H1 (cell line): ENCODE measurements around the gene LSM4. TPM values are rescaled to one million over a fixed set of nuclear protein-coding genes. Genes with fewer than 3 reads are reported as not detected.
A peak's percentile ranks its signal among the peaks of the same experiment; 100 is the strongest.

Experiments used
- ASH2L ChIP-seq: fragments of 200-600, 300-600 bp; sonication (generic); IDR thresholded peaks from one replicate; pipeline ENCODE4 v1.7.1; 2017; ENCODE audit warnings: low read length
- BRCA1 ChIP-seq: IDR thresholded peaks from 2 replicates; pipeline ENCODE4 v1.6.1; 2012; ENCODE audit warnings: low read depth, low read length, improper control_type of control experiment
- CHD1 ChIP-seq: IDR thresholded peaks from 2 replicates; pipeline ENCODE4 v1.6.1; 2012; ENCODE audit warnings: low read depth, low read length, improper control_type of control experiment
- CHD2 ChIP-seq: IDR thresholded peaks from 2 replicates; pipeline ENCODE4 v1.6.1; 2012; ENCODE audit warnings: low read length, improper control_type of control experiment
- CREB1 ChIP-seq: IDR thresholded peaks from 2 replicates; pipeline ENCODE4 v1.6.1; 2012; ENCODE audit warnings: inconsistent platforms
- CTBP2 ChIP-seq: IDR thresholded peaks from 2 replicates; pipeline ENCODE4 v1.7.0; 2011; ENCODE audit warnings: borderline replicate concordance, mild to moderate bottlenecking, moderate library complexity, mixed read lengths, low read length; ENCODE audit not compliant: insufficient read depth, insufficient read length
- EZH2 ChIP-seq: fragments of 200-600 bp; sonication (generic); IDR thresholded peaks from 2 replicates; pipeline ENCODE4 v1.7.1; 2012; ENCODE audit warnings: low read depth, mild to moderate bottlenecking, moderate library complexity, low read length, inconsistent platforms; ENCODE audit not compliant: severe bottlenecking
- GABPA ChIP-seq: IDR thresholded peaks from 2 replicates; pipeline ENCODE4 v1.6.1; 2011; ENCODE audit warnings: mild to moderate bottlenecking, low read length, moderate library complexity, borderline replicate concordance; ENCODE audit not compliant: insufficient read depth
- HDAC2 ChIP-seq, 2 experiments: fragments of 300-600 bp in 1 of 2; sonication (generic) in 1 of 2; IDR thresholded peaks; 2 replicates each; pipeline ENCODE4 v1.6.1; 2011 to 2012; ENCODE audit warnings: low read depth in 2 of 2, low read length in 2 of 2, mild to moderate bottlenecking in 2 of 2, moderate library complexity in 2 of 2, borderline replicate concordance in 1 of 2, inconsistent platforms in 1 of 2
- JUN ChIP-seq: IDR thresholded peaks from 2 replicates; pipeline ENCODE4 v1.6.1; 2011; ENCODE audit warnings: low read depth, mild to moderate bottlenecking, improper control_type of control experiment, low read length
- KDM5A ChIP-seq: fragments of 200-600 bp; IDR thresholded peaks from 2 replicates; pipeline ENCODE4 v1.7.1; 2012; ENCODE audit warnings: mild to moderate bottlenecking, low read length, inconsistent platforms, mixed read lengths
- PHF8 ChIP-seq: fragments of 200-600 bp; sonication (generic); conservative IDR thresholded peaks from 2 replicates; pipeline ENCODE4 v1.7.1; 2012; ENCODE audit warnings: low read depth, mild to moderate bottlenecking, inconsistent platforms, low read length, moderate library complexity
- RAD21 ChIP-seq, 2 experiments: IDR thresholded peaks in 1 of 2; conservative IDR thresholded peaks in 1 of 2; 2 replicates each; pipeline ENCODE4 v1.6.1; 2011; ENCODE audit warnings: low read depth in 2 of 2, low read length in 2 of 2, improper control_type of control experiment in 1 of 2, inconsistent platforms in 1 of 2, mild to moderate bottlenecking in 1 of 2, moderate library complexity in 1 of 2
- RBBP5 ChIP-seq: IDR thresholded peaks from 2 replicates; pipeline ENCODE4 v1.7.1; 2012; ENCODE audit warnings: low read depth, mild to moderate bottlenecking, inconsistent platforms, low read length, moderate library complexity, borderline replicate concordance
- RXRA ChIP-seq: IDR thresholded peaks from 2 replicates; pipeline ENCODE4 v1.6.1; 2011; ENCODE audit warnings: low read depth, mild to moderate bottlenecking, low read length, moderate library complexity; ENCODE audit not compliant: insufficient read depth
- SIN3A ChIP-seq, 2 experiments: IDR thresholded peaks in 1 of 2; conservative IDR thresholded peaks in 1 of 2; 2 replicates each; pipeline ENCODE4 v1.6.1; 2011 to 2012; ENCODE audit warnings: low read length in 2 of 2, improper control_type of control experiment in 1 of 2, low read depth in 1 of 2, mild to moderate bottlenecking in 1 of 2
- SIRT6 ChIP-seq: IDR thresholded peaks from one replicate; pipeline ENCODE4 v1.7.1; 2012; ENCODE audit warnings: low read length, inconsistent platforms
- SIX5 ChIP-seq: IDR thresholded peaks from 2 replicates; pipeline ENCODE4 v1.6.1; 2011; ENCODE audit warnings: mild to moderate bottlenecking, low read depth, low read length
- SP1 ChIP-seq: IDR thresholded peaks from 2 replicates; pipeline ENCODE4 v1.6.1; 2011; ENCODE audit warnings: low read depth, low read length
- SRF ChIP-seq: IDR thresholded peaks from 2 replicates; pipeline ENCODE4 v1.6.1; 2011; ENCODE audit warnings: mild to moderate bottlenecking, low read depth, low read length, moderate library complexity
- ZNF274 ChIP-seq: IDR thresholded peaks from 2 replicates; pipeline ENCODE4 v1.7.0; 2012; ENCODE audit warnings: low read length, borderline replicate concordance; ENCODE audit errors: extremely low read depth
- polyA plus RNA-seq, 7 experiments: library from polyadenylated mRNA; depleted of rRNA in 3 of 7; stranded (reverse) in 5 of 7; unstranded in 2 of 7; fragments of >200 nt in 5 of 7; fragments of 200-250 nt in 2 of 7; gene quantifications; 1 replicate in 5 of 7; 2 replicates in 1 of 7; 4 replicates in 1 of 7; pipeline versions ENCODE4 v1.2.1 to v1.2.3, GENCODE V29; 2011 to 2013; ENCODE audit warnings: missing spikeins in 2 of 7, mixed read lengths in 2 of 7
- total RNA-seq: library from RNA; stranded (reverse); fragmentation: NEBNext Ultra II Directional; extraction: Animal tissue kit (Norgen Biotek cat#: 25700); gene quantifications from 2 replicates; pipeline ENCODE4 v1.2.1, GENCODE V29; 2021
- TF ChIP-seq, protein P1 (sequence below): IDR thresholded peaks from 2 replicates; pipeline ENCODE4 v1.6.1; 2012; ENCODE audit warnings: inconsistent platforms
- TF ChIP-seq, protein P2 (sequence below): IDR thresholded peaks from 2 replicates; pipeline ENCODE4 v1.6.1; 2012; ENCODE audit warnings: inconsistent platforms

Gene LSM4
- total and polyA plus RNA-seq, 2 of the 8 experiments (the other 6 are each of a cell fraction or from before 2014, with no cell fraction given): 302 to 319 TPM

GRCh38 chr19:18340190-18340989 is 17.5 kb upstream of the LSM4 start, which contains the start of gene PGPEP1 (continued):
- no peak for TF ChIP-seq ZNF274
- TF ChIP-seq CREB1: no peak
- TF ChIP-seq, protein P1, sequence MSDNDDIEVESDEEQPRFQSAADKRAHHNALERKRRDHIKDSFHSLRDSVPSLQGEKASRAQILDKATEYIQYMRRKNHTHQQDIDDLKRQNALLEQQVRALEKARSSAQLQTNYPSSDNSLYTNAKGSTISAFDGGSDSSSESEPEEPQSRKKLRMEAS: peak; percentile 35; the same call in 1 of the 2 replicates
- peak in 1 of 2 experiments; percentile 99; a peak in 1 of 4 replicates for TF ChIP-seq HDAC2 (IDR thresholded peaks at IDR 0.05; ENCODE audit: borderline replicate concordance in 1 of 2, low read depth in 2 of 2, low read length in 2 of 2)
- TF ChIP-seq CTBP2: no peak
- TF ChIP-seq BRCA1: no peak
- no peak for TF ChIP-seq RBBP5
- TF ChIP-seq PHF8: 0 out of 2 replicates have a peak, but pooled peaks have one; percentile 40
- no peak for TF ChIP-seq SRF
- TF ChIP-seq CHD1: no peak
- no peak for TF ChIP-seq RXRA
- TF ChIP-seq JUN: no peak
- TF ChIP-seq SIX5: no peak
- TF ChIP-seq SP1: 0 out of 2 replicates have a peak, but pooled peaks have one; percentile 8
- peak; percentile 38; the same call in 1 of the 2 replicates for TF ChIP-seq CHD2
- TF ChIP-seq KDM5A: no peak
- TF ChIP-seq EZH2: no peak
- no peak; a peak in 2 of 4 replicates for TF ChIP-seq SIN3A (conservative IDR thresholded peaks at IDR 0.05 in 1 of 2, IDR thresholded peaks at IDR 0.05 in 1 of 2; ENCODE audit: low read depth in 1 of 2, low read length in 2 of 2)
- no peak for TF ChIP-seq GABPA
- TF ChIP-seq, protein P2, sequence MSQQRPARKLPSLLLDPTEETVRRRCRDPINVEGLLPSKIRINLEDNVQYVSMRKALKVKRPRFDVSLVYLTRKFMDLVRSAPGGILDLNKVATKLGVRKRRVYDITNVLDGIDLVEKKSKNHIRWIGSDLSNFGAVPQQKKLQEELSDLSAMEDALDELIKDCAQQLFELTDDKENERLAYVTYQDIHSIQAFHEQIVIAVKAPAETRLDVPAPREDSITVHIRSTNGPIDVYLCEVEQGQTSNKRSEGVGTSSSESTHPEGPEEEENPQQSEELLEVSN: no peak
- TF ChIP-seq ASH2L: no peak
- TF ChIP-seq SIRT6: no peak
- TF ChIP-seq RAD21 (IDR thresholded peaks at IDR 0.05 in 1 of 2, conservative IDR thresholded peaks at IDR 0.05 in 1 of 2; ENCODE audit: low read depth in 2 of 2, low read length in 2 of 2): no peak
